Tongue (tissue), 2 donors: Measurements from ENCODE around the gene HPRT1. TPM values are rescaled to one million over a fixed set of nuclear protein-coding genes. Genes with fewer than 3 reads are reported as not detected.

Source experiments
- DNase-seq: peaks from one replicate; pipeline ENCODE4 v3.0.0-alpha.2; 2015
- total RNA-seq: library from RNA; depleted of rRNA; stranded (reverse); fragments of >200 nt; gene quantifications from one replicate; pipeline ENCODE4 v1.2.3, GENCODE V29; 2014

Gene HPRT1
- total RNA-seq, 1 donor from 2014 or later, result 14.2 TPM

DNA sequence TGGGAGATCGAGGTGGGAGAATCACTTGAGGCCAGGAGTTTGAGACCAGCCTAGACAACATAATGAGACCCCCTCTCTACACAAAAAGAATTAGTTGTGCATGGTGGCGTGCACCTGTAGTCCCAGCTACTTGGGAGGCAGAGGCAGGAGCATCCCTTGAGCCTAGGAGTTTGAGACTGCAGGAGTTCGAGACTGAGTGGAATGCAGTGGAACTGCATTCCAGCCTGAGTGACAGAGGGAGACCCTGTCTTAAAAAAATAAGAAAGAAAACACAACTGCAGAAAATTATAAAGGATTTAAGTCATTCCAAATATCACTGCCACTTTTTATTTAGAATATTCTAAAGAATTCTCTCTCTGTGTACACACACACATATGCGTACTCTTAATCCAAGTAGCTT lies 18.4 kb downstream of the HPRT1 start:
- no peak for DNase-seq

- DNase-seq, result no peak
These were observed 20.1 kb downstream of the HPRT1 start for GRCh38 chrX:134480061-134480460.

- no peak for DNase-seq
These were observed 21.4 kb downstream of the HPRT1 start for GRCh38 chrX:134481339-134481738.

- no peak for DNase-seq
These were observed 22.4 kb downstream of the HPRT1 start for GRCh38 chrX:134482371-134482770.

DNA sequence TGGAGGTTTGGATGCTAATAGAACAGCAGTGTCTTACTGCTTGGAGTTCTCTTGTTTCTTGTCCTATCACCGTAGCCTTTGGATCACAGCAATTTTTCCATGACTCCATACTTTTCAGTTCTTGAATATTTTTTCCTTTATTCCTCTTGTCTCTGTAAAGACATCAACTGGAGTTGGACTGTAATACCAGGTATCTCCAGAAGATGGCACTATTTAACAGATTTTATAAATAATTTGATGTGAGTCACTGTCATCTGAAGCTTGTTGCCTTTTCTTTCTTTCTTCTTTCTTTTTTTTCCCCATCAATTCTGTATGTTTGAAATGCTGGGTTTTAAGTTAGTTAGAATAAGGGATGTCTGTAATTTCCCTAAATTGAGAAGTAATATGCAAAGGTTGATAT lies 24.1 kb downstream of the HPRT1 start:
- DNase-seq, result peak; percentile 82

- DNase-seq, result no peak
These were observed 42.0 kb downstream of the HPRT1 start for GRCh38 chrX:134501941-134502340.

DNA sequence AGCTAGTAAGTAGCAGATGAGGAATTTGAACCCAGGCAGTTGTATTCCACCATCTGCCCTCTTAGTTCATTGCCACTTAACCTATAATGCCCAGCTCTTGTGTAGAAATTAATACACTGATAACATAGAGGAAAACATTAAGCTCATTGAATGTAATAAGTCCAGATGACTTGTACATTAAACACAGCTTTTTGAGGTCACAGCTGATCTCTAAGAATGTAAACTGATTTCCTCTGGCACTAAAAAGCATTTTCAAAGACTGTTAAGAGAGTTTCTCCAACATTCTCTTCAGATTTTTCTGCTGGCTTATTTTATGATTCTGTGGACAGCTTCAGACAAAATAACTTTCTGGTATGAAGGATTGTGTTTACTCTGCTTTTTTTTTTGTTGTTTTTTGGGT lies 42.7 kb downstream of the HPRT1 start:
- no peak for DNase-seq

DNA sequence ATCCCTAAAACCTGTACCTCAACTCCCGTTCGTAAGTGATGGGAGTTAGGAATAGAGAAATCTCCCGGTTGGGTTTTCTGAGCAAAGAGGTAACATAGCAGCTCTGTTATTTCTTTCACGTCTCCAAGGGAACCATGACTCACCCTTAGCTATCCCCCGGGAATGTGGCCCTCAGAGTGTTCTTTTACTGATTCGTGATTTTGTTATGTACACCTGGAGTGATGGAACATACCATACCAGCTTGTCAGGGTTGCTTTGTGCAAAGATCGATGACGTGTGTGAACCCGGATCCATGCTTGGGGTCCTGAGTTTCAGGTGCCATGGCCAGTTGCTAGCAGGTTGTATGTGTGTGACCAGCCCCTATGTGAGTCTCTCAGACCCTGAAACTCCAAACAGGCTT lies 52.6 kb downstream of the HPRT1 start:
- no peak for DNase-seq

- DNase-seq, result no peak
These were observed 53.1 kb downstream of the HPRT1 start for GRCh38 chrX:134513091-134513490.

GRCh38 chrX:134520860-134521390 lies 61.0 kb downstream of the HPRT1 start:
- peak; percentile 64 for DNase-seq

- DNase-seq, result no peak
These were observed 64.2 kb downstream of the HPRT1 start for GRCh38 chrX:134524181-134524580.

DNA sequence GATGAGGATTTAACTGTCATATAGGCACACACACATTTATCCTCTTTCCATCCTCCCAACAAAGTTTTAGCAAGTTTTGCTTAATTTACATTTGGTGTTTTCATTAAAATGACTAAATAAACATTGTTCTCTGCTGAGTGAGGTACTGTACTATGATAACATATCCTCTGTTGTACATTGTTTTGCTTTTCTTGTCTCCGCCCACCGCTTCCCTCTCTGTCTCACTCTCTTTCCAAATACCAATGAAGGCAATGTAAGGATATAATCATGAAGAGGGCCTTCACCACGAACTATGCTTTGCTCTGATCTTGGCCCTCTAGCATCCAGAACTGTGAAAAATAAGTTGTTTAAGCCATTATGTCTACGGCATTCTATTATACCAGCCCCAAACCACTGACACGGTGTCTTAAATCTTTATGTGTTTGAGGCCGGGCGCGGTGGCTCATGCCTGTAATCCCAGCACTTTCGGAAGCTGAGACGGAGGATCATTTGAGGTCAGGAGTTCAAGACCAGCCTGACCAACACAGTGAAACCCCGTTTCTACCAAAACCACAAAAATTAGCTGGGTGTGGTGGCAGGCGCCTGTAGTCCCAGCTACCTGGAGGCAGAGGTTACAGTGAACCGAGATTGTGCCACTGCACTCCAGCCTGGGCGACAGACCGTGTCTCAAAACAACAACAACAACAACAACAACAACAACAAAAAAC lies 65.3 kb downstream of the HPRT1 start:
- DNase-seq, result no peak

DNA sequence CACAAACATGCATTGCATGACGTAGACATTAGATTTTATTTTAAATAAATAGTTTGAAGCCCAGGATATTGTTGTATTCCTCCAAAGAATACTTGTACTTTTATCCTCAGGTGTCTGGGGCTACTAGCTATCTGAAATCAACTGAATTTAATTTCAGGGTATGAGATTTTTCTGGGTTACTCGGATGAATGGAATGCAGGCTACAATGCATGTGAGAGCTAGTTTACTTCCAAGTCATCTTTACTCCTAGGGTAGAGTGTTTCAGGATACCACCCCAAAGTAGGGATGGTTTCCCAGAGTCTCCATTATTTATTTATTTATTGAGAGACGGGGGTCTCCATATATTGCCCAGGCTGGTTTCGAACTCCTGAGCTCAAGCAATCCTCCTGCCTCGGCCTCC lies 66.4 kb downstream of the HPRT1 start:
- DNase-seq, result no peak

DNA sequence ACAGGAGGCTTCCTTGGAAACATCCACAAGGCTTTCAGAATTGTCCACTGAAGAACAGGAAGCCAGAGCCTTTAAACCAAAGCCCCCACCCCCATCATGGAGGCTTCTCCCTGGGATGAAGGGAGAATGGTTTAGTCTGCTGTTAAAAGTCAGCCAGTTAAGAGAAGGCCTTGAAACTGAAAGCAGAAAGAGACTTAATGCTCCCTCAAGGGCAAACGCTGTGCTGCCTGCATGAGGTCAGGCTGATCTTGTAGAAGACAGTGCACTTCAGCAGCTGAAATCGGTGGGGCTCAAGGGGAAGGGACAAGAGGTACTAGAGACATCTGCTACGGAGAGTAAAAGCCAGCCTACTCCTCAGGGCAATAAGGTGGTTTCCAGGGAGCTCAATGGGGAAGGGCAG lies 69.0 kb downstream of the HPRT1 start:
- DNase-seq, result peak; percentile 12

- no peak for DNase-seq
These were observed 69.5 kb downstream of the HPRT1 start for GRCh38 chrX:134529481-134529880.

GRCh38 chrX:134530845-134531244 lies 70.9 kb downstream of the HPRT1 start:
- DNase-seq, result no peak

DNA sequence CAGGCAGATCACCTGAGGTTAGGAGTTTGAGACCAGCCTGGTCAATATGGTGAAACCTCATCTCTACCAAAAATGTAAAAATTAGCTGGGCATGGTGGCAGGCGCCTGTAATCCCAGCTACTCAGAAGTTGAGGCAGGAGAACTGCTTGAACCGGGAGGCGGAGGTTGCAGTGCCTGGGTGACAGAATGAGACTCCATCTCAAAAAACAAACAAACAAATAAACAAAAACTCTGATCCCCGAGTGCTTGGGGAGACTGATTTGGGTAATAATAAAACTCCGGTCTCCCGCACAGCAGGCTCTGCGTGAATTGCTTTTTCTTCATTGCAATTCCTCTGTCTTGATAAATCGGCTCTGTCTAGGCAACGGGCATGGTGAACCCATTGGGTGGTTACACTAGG lies 73.4 kb downstream of the HPRT1 start:
- DNase-seq, result no peak

DNA sequence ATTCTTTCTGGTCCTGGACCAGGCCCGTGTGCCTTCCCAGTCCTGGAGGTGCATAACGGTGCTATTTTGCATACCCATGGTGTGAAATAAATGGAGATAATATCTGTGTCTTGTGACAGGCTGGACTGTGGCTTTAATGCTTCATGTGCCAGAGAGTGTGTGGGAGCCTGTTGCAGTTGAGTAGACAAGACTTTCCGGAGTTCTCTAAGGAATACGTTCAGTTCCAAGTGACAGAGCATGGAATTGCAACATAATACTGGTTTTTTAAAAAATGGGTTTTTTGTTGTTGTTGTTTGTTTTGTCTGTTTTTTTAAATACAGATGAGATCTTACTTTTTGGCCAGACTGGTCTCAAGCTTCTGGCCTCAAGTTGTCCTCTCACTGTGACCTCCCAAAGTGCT lies 74.0 kb downstream of the HPRT1 start:
- DNase-seq, result no peak

- DNase-seq, result no peak
These were observed 77.4 kb downstream of the HPRT1 start for GRCh38 chrX:134537179-134537955.

DNA sequence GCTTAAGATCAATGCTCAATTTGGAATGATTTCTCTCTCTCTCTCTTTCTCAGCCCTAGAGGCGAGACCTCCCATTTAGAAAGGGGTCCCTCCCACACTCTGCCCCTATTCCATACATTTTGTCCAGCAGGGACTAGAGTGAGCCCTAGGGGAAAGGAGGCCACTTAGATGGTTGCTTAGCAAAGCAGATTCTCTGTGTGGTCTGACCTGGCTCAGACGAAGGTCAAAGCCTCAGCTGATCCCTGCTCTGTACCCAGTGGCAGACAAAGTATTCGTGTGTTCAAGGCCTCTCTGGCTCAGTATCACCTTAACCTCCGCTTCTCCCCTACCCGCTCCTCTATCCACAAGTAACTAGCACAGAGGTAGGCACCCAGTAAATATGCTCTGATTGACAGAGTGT lies 78.4 kb downstream of the HPRT1 start:
- no peak for DNase-seq

- DNase-seq, result peak; percentile 11
These were observed 81.9 kb downstream of the HPRT1 start for GRCh38 chrX:134541906-134542305.

GRCh38 chrX:134542485-134542884 lies 82.5 kb downstream of the HPRT1 start:
- peak; percentile 87 for DNase-seq

DNA sequence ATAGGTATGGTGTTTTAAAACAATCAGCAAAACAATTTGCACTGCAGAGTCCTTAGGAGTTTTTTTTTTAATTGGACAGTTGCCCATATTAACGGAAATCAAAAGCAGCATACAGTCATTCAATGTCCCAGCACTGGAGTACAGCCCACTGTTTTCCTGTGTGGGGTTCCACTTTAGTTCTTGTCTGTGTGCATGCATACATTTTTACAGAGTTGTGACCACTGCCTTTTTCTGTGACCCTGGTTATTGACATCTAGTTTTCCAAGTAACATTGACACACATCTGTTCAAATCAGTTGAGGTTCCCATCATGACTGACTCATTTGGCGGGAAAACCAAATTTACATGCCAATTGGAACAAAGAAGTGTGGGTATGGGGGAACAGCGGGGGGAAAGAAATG lies 83.3 kb downstream of the HPRT1 start:
- peak; percentile 51 for DNase-seq

- DNase-seq, result no peak
These were observed 84.2 kb downstream of the HPRT1 start for GRCh38 chrX:134544135-134544512.
